GM21381 (cell line): ENCODE data around the gene TEAD1.

ENCODE experiments used
- ATAC-seq: cut with Tn5 transposase; IDR thresholded peaks from one replicate; pipeline ENCODE4 v1.9.1; 2021; ENCODE audit warnings: mild to moderate bottlenecking, moderate library complexity; ENCODE audit not compliant: unreplicated experiment

TEAD1 gene

DNA sequence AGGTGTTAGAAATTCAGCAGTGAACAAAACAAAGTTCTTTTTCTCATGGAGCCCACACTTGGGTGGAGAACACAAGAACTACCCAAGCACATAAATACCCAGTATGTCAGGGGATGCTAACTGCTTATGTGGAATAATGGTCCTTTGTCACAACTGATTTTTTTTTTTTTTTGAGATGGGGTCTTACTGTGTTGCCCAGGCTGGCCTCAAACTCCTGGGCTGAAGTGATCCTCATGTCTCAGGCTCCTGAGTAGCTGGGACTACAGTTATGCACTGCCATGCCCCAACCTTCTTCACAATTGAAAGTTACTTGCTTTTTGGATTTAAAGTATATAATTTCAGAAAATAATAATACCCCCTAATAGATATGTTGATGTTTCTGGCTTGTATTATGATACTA lies 212.3 kb downstream of the TEAD1 start:
- no peak for ATAC-seq

DNA sequence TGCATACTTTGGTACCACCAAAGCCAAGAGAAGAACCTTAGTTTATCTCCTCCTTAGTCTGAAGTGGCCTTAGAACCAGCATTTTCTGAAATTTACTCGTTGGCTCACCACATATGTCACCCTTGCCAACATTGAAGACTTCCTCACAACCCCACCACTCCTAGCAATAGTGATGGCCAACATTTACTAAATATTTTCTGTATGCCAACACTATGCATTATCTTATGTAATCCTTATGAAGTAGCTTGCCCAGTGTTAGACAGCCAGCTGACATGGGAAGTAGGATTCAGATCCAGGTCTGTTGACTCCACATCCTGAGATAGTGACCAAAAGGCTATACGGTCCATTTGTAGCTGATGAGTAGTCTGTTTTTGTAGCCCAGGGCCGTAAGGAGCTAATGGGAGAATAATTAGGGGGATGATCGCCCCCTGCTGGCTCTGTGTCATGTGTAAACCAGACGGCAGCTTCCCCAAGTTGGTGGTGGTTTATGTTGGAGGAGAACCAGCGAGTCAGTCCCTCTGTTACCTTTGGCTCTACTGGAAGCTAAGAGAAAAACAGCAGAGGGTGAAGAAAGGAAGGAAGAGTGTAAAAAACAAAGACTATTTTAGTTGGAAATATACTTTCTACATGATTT lies 214.4 kb downstream of the TEAD1 start:
- ATAC-seq: no peak

DNA sequence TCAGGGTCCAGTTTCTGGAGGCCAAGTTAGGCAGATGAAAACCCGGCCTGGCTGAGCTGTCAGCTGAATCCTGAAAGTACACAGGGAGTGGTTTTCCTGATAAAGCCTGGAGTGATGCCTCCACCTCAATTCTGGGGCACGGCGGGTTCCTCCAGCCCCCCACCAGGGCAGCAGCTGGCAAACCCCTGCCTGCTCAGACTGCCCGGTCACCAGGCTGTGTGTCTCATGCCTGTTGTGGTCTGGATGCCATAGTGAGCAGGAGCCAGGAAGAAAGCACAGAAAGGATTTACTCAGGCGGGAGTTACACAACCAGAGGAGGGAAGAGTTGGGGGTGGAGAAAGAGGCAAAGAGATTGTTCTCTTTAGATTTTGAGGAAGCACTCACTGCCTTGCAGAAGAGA lies 215.0 kb downstream of the TEAD1 start:
- ATAC-seq: no peak

DNA sequence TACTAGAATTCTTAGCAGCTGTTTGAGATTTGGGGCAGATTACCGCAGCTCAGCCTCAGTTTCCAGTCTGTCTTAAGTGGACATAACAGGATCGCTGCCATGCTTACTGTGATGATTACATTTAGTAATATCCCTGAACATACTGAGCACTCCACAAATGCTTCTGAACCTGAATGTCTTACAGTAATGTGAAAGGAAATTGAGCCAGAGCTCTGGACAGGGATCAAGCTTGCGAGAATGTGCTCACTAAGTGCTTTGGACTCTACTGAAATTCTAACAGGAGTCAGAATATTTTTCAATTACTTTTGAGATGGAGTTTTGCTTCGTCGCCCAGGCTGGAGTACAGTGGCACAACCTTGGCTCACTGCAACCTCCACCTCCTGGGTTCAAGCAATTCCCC lies 216.3 kb downstream of the TEAD1 start:
- ATAC-seq: no peak

DNA sequence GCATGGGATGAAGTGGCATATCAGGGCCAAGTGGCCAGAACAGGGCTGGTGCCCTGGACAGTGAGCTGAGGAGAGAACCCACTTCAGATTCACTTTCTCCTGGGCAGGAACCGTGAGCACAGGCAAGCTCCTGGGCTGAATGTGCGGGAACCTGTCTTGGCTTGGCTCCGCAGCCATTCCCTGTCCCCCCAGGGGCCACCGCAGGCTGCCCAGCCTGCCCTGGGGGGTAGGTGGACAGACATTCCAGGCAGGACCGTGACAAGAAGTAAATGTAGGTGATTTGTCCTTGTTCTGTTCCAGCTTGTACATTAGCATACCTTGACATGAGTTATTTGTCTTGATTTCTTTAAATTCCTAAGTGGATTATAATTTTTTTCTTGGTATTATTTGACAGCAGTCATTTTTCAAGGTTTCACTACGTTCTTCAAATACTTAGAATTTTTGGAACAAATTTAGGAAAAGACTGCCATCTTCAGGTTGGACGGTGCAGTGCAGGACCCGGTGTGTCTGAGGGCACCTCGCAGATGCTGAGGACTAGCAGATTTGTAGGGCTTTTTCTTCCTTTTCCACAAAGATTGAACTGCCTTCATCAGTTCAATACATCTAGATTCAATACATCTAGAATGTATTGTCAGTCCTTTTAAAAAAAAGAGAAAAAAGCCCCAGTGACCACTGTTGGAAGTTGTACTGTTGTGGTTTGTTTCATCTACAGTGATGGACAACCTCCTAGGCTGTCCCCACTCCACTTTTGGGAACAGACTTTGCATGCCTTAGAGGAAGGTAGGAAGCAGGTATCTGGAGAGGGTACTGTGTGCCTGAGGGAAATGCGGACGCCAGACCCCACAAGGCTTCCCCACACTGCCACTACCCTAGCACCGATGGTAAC lies 219.8 kb downstream of the TEAD1 start:
- no peak for ATAC-seq

DNA sequence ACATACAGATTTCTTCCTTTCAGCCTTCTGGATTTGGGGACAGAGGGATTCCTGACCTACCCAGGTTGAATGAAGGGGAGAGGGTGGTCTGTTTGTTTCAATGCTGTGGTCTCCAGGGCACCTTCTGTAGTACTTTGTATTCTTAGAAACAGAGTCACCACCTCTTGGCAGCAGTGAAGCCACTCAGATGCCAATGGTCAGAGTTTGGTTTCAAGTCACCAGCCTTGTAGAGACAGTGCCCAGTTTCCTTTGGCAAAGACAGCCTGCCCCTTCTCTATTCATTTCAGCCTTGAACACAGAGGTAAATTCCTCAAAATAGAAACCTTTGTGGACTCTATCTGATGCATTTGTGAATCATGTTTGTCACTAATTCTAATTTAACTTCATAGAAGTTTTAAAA lies 223.2 kb downstream of the TEAD1 start:
- no peak for ATAC-seq

DNA sequence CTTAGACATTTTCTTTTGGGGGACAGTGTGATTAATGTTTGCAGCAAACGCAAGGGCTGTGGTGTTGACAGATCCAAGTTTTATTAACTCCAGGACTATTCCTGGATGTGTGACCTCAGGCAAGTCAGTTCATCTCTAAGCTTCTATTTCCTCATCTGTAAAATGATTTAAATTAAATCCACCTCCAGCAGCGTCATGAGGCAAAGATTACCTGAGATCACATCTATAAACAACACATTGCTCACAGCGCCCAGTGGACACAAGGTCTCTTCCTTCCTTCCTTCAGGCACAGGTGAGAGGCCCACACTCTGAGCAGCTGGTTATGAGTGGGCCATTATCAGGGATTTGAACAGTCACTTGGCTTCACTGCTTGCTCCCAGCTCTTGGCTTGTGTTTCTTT lies 223.6 kb downstream of the TEAD1 start:
- no peak for ATAC-seq

DNA sequence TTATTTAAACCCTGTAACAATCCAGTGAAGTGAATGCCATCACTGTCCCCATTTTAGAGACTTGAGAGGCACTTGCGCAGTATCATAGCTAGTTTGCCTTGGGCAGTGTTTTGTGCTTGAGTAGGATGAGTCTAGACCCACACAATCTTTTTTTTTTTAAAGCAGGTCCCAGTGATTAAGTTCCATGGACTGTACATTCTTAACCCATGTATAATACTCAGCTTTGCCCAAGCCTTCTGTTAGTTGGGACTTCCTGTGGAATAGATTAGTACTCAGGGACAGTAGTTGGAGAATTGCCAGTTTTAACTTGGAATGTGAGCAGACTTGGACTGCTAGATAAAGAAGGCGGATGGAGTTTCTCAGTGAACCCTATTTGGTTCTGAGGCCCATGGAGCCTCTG lies 226.3 kb downstream of the TEAD1 start:
- no peak for ATAC-seq

DNA sequence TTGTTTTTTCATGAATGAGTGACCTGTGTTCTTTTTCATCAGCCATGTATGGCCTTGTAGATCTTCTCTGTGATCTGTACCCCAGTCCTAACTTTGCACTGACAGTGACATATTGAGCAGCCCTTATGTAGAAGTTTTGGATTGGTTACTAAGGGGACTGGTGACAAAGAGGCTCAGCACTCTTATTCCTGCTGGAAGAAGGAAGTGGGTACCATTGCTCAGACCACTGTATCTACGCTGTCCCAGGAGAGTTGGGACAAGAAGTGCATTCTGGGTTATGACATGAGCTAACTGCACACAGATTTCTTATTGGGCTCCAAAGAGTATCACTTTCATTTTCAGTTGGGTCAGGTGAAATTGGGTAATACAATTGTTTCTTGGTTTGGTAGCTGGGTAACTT lies 227.1 kb downstream of the TEAD1 start:
- ATAC-seq: no peak

DNA sequence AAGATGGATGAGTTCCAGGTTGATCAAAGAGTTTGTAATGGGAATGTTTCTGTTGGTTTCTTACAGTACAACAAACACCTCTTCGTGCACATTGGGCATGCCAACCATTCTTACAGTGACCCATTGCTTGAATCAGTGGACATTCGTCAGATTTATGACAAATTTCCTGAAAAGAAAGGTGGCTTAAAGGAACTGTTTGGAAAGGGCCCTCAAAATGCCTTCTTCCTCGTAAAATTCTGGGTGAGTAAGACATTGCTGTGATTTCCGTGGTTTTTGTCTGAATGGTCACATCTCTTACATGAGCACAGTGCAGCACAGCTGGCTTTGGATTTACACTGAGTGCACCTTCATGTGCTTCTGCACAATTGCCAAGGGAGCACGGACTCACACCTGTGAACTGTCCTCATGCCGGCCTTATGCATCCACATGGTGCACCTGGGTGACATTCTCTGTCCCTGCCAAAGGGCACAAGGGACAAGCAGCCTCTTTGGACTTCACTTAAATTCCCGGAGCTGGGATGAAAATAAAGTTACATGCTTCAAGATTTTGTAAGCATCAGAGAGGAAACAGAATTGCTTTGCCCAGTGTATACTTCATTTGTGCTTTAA lies 227.8 kb downstream of the TEAD1 start:
- no peak for ATAC-seq

DNA sequence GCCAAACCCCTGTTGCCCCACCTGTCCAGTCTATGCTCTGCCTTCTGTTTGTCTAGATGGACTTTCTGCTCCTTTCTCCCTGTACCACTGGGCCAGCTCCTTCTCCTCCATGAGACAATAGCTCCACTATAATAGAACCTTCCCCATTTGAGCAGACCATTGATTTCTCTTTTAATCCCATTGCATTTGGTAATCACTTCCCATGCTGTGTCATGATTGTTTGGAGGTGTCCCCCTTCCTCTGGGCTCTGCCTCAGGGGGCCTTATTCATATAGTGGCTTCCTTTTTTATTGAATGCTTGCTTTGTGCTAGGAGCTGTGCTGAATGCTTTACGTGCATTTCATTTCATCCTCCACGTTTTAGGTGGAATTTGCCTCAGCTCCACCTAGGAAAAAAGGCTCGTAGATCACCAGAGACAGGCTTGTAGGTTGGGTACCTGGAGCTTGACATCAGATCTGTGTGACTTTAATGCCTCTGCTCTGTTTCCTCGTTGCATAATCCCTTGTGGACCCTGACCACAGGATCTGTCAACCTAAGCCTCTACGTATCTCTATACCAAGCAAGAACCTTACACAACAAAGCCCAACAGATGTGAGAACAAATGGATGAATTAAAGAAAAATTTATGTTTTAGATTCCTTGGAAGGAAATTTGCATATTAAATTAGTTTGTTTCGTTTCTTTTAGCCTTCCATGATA lies 228.7 kb downstream of the TEAD1 start:
- ATAC-seq: no peak

DNA sequence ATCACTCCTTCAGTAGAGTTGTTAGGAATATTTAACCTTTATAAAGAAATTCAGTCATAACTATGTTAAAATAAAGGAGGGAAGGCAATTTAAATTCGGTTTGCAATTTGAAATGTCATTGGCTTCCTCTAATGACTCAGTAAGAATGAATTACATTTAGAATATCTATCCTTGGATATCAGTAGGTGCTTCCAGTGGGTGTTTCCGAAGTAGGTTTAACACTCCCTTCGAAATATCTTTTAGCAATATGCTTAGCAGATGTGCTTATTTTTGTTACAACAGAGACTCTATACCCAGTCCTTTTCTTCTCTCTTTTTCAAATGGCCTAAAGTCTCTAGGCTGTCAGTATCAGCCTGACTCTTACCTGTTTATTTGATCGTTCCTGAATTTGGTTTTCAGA lies 231.2 kb downstream of the TEAD1 start:
- ATAC-seq: no peak

DNA sequence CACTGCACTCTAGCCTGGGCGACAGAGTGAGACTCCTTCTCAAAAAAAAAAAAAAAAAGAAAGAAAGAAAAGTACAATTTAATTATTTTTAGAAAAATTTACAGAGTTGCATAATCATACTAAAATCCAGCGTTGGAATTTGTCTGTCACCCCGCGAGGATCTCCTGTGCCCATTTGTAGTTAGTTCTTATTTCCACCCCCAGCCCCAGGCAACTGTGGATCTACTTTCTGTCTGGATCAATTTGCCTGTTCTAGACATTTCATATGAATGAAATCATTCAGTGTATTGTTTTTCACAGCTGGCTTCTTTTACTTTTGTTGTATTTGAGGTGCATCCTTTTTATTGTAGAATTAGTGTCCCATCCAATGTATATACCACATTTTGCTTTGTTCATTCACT lies 232.3 kb downstream of the TEAD1 start:
- ATAC-seq: no peak

DNA sequence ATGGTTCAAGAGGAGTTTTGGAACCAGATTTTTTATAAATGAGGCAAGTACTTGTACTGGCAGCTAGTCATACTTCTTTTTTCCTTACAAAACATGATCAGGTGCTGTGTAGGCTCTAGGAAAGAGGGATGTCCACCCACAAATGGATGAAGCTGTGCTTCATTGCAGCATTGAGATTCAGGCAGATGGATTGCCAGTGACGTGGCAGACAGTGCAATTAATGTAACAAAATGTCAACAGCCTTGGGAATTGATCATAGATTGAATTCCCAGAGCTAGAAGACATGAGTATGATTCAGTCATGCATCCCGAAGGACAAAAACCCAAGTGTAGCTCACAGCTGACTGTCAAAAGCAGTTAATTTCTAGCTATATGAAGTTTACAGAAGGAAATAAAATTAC lies 235.7 kb downstream of the TEAD1 start:
- no peak for ATAC-seq

DNA sequence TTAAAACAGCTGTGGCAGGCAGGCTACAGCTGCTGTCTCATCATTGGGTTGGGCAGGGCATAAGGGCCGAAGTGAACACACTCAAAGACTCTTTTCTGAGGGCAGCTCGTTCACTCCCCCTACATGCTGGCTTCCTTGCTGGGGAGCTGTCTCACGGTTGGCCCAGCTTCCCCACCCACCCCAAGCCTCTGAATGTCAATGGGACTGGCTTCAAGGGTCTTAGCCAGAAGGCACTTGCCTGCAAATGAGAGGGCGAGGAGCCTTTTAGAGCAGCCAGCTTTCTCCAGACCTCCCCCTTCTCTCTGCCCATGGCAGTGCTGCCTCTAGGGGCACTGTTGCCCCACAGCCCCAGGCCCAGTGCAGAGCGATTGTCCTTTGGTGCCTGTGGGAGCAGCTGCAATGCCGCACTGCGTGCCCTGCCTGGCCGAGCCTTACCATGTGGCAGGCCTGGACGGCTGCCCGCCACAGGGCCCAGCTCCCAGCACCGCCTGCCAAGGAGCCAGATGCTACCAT lies 240.2 kb downstream of the TEAD1 start:
- ATAC-seq: no peak

DNA sequence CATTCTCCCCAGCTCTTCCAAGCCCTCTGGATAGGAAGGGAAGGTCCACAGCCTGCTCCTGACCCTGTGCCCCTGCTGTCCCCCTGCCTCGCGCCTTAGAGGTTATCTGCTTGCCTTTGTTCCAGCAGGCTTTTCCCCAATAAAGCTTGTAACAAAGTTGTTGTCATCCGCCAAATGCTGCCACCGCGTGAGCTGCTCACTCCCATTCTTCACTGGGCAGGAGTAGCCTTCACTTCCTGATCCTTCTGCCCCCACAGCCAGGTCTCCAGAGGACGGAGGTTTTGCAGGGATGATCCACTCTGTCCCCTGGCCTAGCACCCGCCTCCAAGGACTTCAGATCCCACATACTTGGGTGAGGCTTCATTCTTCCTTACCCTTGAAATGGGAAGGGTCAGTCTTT lies 240.9 kb downstream of the TEAD1 start:
- no peak for ATAC-seq

DNA sequence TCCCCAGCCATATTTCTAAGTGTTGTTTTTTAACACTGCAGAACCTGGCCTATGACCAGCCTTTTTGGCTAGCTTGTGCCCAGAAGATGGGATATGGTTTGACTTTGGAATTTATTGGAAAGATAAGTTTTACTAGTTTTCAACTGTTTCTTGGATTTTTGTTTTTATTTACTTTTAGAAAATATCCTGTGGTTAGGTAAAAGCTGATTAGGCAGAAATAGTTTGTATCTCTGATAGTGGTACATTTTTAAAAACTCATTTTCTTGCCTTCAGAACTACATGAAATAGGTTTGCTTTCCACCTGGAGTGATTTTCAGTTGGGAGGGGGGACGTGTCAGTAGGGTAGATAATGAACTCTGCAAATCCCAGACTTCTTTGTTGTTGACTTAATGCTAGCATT lies 243.6 kb downstream of the TEAD1 start:
- no peak for ATAC-seq

DNA sequence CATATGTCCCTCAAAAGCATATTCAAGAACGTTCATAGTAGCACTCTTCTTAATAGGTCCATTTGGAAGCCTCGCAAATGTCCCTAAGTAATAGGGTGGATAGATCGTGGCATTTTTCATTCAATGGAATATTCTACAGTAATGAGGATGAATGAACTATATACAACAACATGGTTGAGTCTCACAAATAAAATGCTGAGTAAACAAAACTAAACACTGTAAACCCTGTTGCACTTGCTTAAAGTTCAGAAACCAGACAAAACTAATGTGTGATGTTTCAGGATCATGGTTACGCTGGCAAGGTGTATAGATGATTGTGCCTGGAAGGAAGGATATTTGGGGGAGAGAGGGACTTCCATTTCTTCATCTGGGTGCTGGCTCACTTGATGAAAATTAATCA lies 244.4 kb downstream of the TEAD1 start:
- ATAC-seq: no peak

DNA sequence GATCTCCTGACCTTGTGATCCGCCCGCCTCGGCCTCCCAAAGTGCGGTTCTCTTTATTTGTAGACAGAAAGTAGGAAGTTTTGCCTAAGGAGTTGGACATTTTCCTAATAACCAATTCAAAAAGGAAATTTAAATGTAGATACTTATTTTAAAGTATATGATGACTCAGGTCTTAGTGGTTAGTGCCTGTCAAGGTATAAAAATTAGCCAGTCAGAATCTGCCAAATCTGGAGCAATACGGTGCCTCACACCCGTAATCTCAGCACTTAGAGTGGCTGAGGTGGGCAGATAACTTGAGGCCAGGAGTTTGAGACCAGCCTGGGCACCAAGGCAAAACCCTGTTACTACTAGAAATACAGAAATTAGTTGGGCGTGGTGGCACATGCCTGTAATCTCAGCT lies 248.2 kb downstream of the TEAD1 start:
- ATAC-seq: no peak

DNA sequence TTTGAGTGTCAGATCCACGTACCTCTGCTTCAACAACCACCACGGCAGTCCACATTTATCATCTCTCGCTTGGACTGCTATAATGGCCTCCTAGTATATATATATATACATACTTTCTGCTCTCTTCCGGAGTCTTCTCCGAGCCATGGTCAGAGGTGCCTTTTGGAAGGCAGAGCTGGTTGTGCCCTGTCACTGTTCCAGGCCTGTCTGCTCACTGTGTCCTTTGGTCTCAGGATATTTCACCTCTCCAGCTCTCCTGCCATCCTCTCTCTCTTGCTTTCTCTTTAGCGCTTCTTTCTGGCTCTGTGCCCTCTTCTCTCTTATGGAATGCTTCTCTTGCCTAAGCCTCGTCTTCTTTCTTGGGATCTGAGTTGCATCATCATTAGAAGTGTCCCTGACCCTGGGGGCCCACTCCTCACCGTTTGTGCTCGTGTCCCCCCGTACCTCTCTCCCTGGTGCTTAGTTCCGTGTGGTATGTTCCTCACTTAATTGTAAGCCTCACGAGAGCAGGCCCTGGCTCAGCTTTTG lies 248.8 kb downstream of the TEAD1 start:
- ATAC-seq: no peak

DNA sequence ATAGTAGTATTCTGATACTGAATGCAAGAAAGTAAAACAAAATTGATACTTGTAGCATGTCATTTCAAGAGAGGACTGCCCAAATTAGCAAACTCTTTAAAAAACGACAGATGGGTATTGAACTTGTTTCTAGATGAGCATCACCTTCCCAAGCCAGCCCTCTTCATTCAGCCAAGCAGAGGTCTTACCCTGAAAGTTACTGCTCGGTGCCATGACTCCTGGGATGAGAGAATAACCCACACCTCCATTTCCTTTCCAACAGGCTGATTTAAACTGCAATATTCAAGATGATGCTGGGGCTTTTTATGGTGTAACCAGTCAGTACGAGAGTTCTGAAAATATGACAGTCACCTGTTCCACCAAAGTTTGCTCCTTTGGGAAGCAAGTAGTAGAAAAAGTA lies 250.4 kb downstream of the TEAD1 start:
- no peak for ATAC-seq
